Fibroblast of lung (primary cell): ENCODE measurements around the gene RPEL1. TPM values are rescaled to one million over a fixed set of nuclear protein-coding genes. Genes with fewer than 3 reads are reported as not detected.

Experiments used
- DNase-seq, 2 donors: peaks; one replicate each; pipeline versions ENCODE4 v3.0.0 to v3.0.0-alpha.2; 2010; ENCODE audit warnings: low read depth in 2 of 2
- H2AFZ ChIP-seq: 2 replicates; pipeline ENCODE4 v1.5.1; 2012; ENCODE audit warnings: low read length, control low read depth, inconsistent platforms
- H3K27ac ChIP-seq: 2 replicates; pipeline ENCODE4 v1.5.1; 2011; ENCODE audit warnings: low read length, control low read depth; ENCODE audit not compliant: insufficient read depth
- H3K27me3 ChIP-seq: 2 replicates; pipeline ENCODE4 v1.5.1; 2011; ENCODE audit warnings: mild to moderate bottlenecking, low read length; ENCODE audit not compliant: control insufficient read depth, insufficient read depth
- H3K36me3 ChIP-seq: 2 replicates; pipeline ENCODE4 v1.5.1; 2011; ENCODE audit warnings: low read length; ENCODE audit not compliant: control insufficient read depth, insufficient read depth
- H3K4me1 ChIP-seq: 2 replicates; pipeline ENCODE4 v1.5.1; 2011; ENCODE audit warnings: low read length; ENCODE audit not compliant: control insufficient read depth, insufficient read depth; ENCODE audit errors: extremely low read depth
- H3K4me2 ChIP-seq: 2 replicates; pipeline ENCODE4 v1.5.1; 2011; ENCODE audit warnings: low read length, control low read depth; ENCODE audit not compliant: insufficient read depth; ENCODE audit errors: extremely low read depth
- H3K4me3 ChIP-seq, 4 experiments: fragments of 200-600 bp in 1 of 4; sonication (generic) in 1 of 4; replicated peaks in 1 of 4; 2 replicates each; pipeline ENCODE4 v1.5.1; 2011 to 2016; ENCODE audit warnings: low read length in 4 of 4, low read depth in 3 of 4, mild to moderate bottlenecking in 3 of 4, control low read depth in 2 of 4, inconsistent platforms in 1 of 4, mixed read lengths in 1 of 4; ENCODE audit not compliant: insufficient read depth in 1 of 4; ENCODE audit errors: control extremely low read depth in 1 of 4
- H3K79me2 ChIP-seq: 2 replicates; pipeline ENCODE4 v1.5.1; 2012; ENCODE audit warnings: mild to moderate bottlenecking, low read length, inconsistent platforms; ENCODE audit not compliant: control insufficient read depth, insufficient read depth
- H3K9ac ChIP-seq: 2 replicates; pipeline ENCODE4 v1.5.1; 2011; ENCODE audit warnings: mild to moderate bottlenecking, low read length, control low read depth; ENCODE audit not compliant: insufficient read depth
- H3K9me3 ChIP-seq: 2 replicates; pipeline ENCODE4 v1.5.1; 2012; ENCODE audit warnings: low read depth, low read length; ENCODE audit not compliant: control insufficient read depth, insufficient read depth
- H4K20me1 ChIP-seq: 2 replicates; pipeline ENCODE4 v1.5.1; 2011; ENCODE audit warnings: low read length; ENCODE audit not compliant: control insufficient read depth, insufficient read depth; ENCODE audit errors: extremely low read depth
- CTCF ChIP-seq, 2 donors: IDR thresholded peaks in 1 of 2; conservative IDR thresholded peaks in 1 of 2; 1 replicate in 1 of 2; 2 replicates in 1 of 2; pipeline ENCODE4 v1.5.1; 2011 to 2012; ENCODE audit warnings: low read length in 2 of 2, control low read depth in 1 of 2, inconsistent platforms in 1 of 2, low read depth in 1 of 2, mild to moderate bottlenecking in 1 of 2
- EZH2 ChIP-seq: IDR thresholded peaks from 2 replicates; pipeline ENCODE4 v1.5.1; 2012; ENCODE audit warnings: low read length, control low read depth, mild to moderate bottlenecking; ENCODE audit errors: missing control alignments
- polyA plus RNA-seq, 2 donors: library from polyadenylated mRNA; depleted of rRNA in 1 of 2; stranded (reverse) in 1 of 2; unstranded in 1 of 2; fragments of >200 nt; gene quantifications; 2 replicates each; pipeline ENCODE4 v1.2.1, GENCODE V29; 2011 to 2012; ENCODE audit warnings: missing spikeins in 1 of 2
- total RNA-seq: library from RNA; depleted of rRNA; stranded (reverse); fragments of >200 nt; gene quantifications from 2 replicates; pipeline ENCODE4 v1.2.1, GENCODE V29; 2014

RPEL1 gene
- total and polyA plus RNA-seq, 2 donors (not counting 1 experiment from before 2014, with no cell fraction given), result 0.17 to 0.18 TPM

GRCh38 chr10:103259989-103260388 is 14.3 kb downstream of the RPEL1 start:
- TF ChIP-seq CTCF (conservative IDR thresholded peaks at IDR 0.05 in 1 of 2, IDR thresholded peaks at IDR 0.05 in 1 of 2; ENCODE audit: low read depth in 1 of 2, low read length in 2 of 2), result no peak
- TF ChIP-seq EZH2, result no peak
- Histone ChIP-seq H3K4me1 (no peaks in the 10 kb centered on the region), H3K36me3 (no peaks in the 10 kb centered on the region), H3K4me2 (no peak overlapping the region), H3K27ac (no peak overlapping the region), H3K79me2 (no peaks in the 10 kb centered on the region), H4K20me1 (no peaks in the 10 kb centered on the region), H3K4me3 (no peak overlapping the region), H3K9ac (no peak overlapping the region), H2AFZ (no peak overlapping the region), H3K27me3 (peaks cover 4% of the 10 kb centered on the region), H3K9me3 (no peaks in the 10 kb centered on the region)
- DNase-seq, result no peak

GRCh38 chr10:103262229-103262628 is 16.5 kb downstream of the RPEL1 start:
- no peak overlapping the region for H3K4me3 ChIP-seq
- H3K79me2 ChIP-seq, result no peaks in the 10 kb centered on the region
- H3K9me3 ChIP-seq, result no peaks in the 10 kb centered on the region
- H3K36me3 ChIP-seq, result no peaks in the 10 kb centered on the region
- H3K27me3 ChIP-seq, result peaks cover 10% of the 10 kb centered on the region
- TF ChIP-seq EZH2, result no peak
- TF ChIP-seq CTCF (conservative IDR thresholded peaks at IDR 0.05 in 1 of 2, IDR thresholded peaks at IDR 0.05 in 1 of 2; ENCODE audit: low read depth in 1 of 2, low read length in 2 of 2), result no peak
- H3K9ac ChIP-seq, result no peak overlapping the region
- peak in 1 of 2 donors; percentile 17 for DNase-seq
- H3K4me2 ChIP-seq, result no peak overlapping the region
- H2AFZ ChIP-seq, result no peak overlapping the region
- no peaks in the 10 kb centered on the region for H4K20me1 ChIP-seq
- no peaks in the 10 kb centered on the region for H3K4me1 ChIP-seq
- no peak overlapping the region for H3K27ac ChIP-seq

GRCh38 chr10:103265717-103266329 is 20.1 kb downstream of the RPEL1 start:
- no peaks in the 10 kb centered on the region for H3K4me1 ChIP-seq
- H3K27ac ChIP-seq, result no peak overlapping the region
- H3K4me3 ChIP-seq, result no peak overlapping the region
- no peaks in the 10 kb centered on the region for H4K20me1 ChIP-seq
- H3K79me2 ChIP-seq, result no peaks in the 10 kb centered on the region
- no peak overlapping the region for H2AFZ ChIP-seq
- TF ChIP-seq CTCF (conservative IDR thresholded peaks at IDR 0.05 in 1 of 2, IDR thresholded peaks at IDR 0.05 in 1 of 2; ENCODE audit: low read depth in 1 of 2, low read length in 2 of 2) (no peak), EZH2 (no peak)
- H3K27me3 ChIP-seq, result peaks cover 10% of the 10 kb centered on the region
- no peak overlapping the region for H3K4me2 ChIP-seq
- H3K9ac ChIP-seq, result no peak overlapping the region
- no peaks in the 10 kb centered on the region for H3K9me3 ChIP-seq
- peak; percentile 71 to 81 for DNase-seq
- no peaks in the 10 kb centered on the region for H3K36me3 ChIP-seq
